Stimulated activated effector memory CD8-positive, alpha-beta T cell treated with anti-CD3 and anti-CD28 coated beads, Interleukin-12 subunit alpha, Interleukin-12 subunit beta, amount 100 ng/mL, for 72 hours (primary cell): Measurements from ENCODE around the gene ZNF736.
A peak's percentile ranks its signal among the peaks of the same experiment; 100 is the strongest.
"Not testable (repeated sequence)": the region's sequence is repeated elsewhere in the genome, so short reads cannot be mapped to it uniquely, and the experiment has no call there.

Source experiments
- ATAC-seq: fragments of 150-1000 bp; cut with Tn5 transposase; 2 replicates; pipeline ENCODE4 v1.10.0; 2021
- DNase-seq, 2 donors: peaks; one replicate each; pipeline ENCODE4 v3.0.0; 2021 to 2022; ENCODE audit warnings: low spot score in 2 of 2
- H3K27ac Mint-ChIP-seq: one replicate; pipeline ENCODE4 v1.8.0; 2022; ENCODE audit warnings: mild to moderate bottlenecking, mixed read lengths
- H3K36me3 Mint-ChIP-seq: one replicate; pipeline ENCODE4 v1.8.0; 2022; ENCODE audit warnings: mild to moderate bottlenecking, mixed read lengths
- H3K4me1 Mint-ChIP-seq: one replicate; pipeline ENCODE4 v1.8.0; 2022; ENCODE audit warnings: mixed read lengths
- H3K4me3 Mint-ChIP-seq: one replicate; pipeline ENCODE4 v1.8.0; 2022; ENCODE audit warnings: mild to moderate bottlenecking, mixed read lengths
- H3K9me3 Mint-ChIP-seq: one replicate; pipeline ENCODE4 v1.8.0; 2022; ENCODE audit warnings: mixed read lengths

Gene ZNF736

DNA sequence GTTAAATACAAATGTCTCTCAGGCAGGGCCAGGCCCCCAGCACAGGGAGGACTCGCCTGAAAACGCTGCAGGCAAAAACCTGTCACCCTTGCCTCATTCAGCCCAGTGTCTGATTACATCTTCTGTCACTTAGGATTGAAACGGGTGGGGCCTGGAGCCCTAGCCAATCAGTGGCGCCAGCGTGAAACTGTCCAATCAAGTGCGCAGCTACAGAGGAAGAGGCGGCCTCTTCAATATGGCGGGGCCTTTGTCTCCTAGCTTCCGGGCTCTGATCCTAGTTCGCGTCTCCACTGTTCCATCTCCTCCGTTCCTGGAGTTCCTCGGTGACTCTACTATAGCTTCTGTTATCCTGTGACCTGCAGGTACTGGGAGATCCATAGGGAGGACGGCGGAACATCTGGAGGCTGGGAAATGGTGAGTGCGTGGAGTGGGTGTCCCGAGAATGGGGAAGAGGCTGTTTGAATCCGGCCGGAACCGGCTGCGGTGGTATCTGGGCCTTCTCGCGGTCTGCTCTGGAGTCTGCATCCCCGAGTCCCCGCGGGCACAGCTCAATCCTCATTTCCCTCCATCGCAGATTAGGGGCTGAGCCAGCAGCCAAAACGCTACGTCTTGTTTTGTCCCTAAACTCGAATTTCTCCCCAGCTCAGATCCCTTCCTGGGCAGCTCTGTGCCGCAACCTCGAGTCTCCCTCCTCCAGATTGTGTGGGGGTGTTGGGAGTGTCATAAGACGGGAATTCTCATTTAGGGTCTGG is at the start of gene ZNF736:
Gene ZNF736, plus strand, starts transcription at position 222 of the 752 bp plus-strand sequence. Its CDS starts 190 bp downstream, at position 412.
- Mint-ChIP-seq H3K4me1 (peaks cover 13% of the 10 kb centered on the region), H3K4me3 (peak within 1 kb of the TSS; percentile 86), H3K27ac (peak within 1 kb of the TSS; percentile 97), H3K9me3 (no peaks in the 10 kb centered on the region), H3K36me3 (no peaks in the 10 kb centered on the region)
- ATAC-seq (peak; percentile 100), DNase-seq (peak; percentile 64 to 87)

GRCh38 chr7:64266341-64266919 is 47.3 kb upstream of the ZNF736 start:
- peaks cover 28% of the 10 kb centered on the region for H3K9me3 Mint-ChIP-seq
- no peak overlapping the region for H3K4me3 Mint-ChIP-seq
- H3K4me1 Mint-ChIP-seq = no peaks in the 10 kb centered on the region
- H3K27ac Mint-ChIP-seq = no peak overlapping the region
- no peaks in the 10 kb centered on the region for H3K36me3 Mint-ChIP-seq
- DNase-seq (no peak), ATAC-seq (no peak)

DNA sequence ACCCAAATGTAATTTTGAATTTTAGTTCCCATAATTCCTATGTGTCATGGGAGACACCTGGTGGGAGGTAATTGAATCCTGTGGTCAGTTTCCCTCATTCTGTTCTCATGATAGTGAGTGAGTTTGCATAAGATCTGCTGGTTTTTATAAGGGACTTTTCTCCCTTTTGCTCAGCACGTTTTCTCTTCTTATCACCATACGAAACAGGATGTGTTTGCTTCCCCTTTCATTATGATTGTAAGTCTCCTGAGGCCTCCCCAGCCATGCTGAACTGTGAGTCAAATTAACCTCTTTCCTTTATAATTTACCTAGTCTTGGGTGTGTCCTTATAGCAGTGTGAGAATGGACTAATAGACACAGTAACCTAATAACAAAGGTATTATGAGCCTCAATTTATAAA is 36.1 kb upstream of the ZNF736 start:
- no peak for ATAC-seq
- Mint-ChIP-seq H3K4me3 (no peak overlapping the region), H3K9me3 (peaks cover 4% of the 10 kb centered on the region), H3K36me3 (no peaks in the 10 kb centered on the region), H3K4me1 (no peaks in the 10 kb centered on the region), H3K27ac (no peak overlapping the region)
- DNase-seq = no peak

GRCh38 chr7:64294701-64295420 is 18.9 kb upstream of the ZNF736 start:
- no peaks in the 10 kb centered on the region for H3K36me3 Mint-ChIP-seq
- H3K27ac Mint-ChIP-seq = no peak overlapping the region
- H3K9me3 Mint-ChIP-seq = no peaks in the 10 kb centered on the region
- DNase-seq = peak in 1 of 2 donors; percentile 25
- no peaks in the 10 kb centered on the region for H3K4me1 Mint-ChIP-seq
- ATAC-seq = no peak
- H3K4me3 Mint-ChIP-seq = no peak overlapping the region

- not testable (repeated sequence) for H3K27ac Mint-ChIP-seq, H3K4me1 Mint-ChIP-seq, H3K9me3 Mint-ChIP-seq, H3K4me3 Mint-ChIP-seq, H3K36me3 Mint-ChIP-seq
- DNase-seq (peak in 1 of 2 donors; percentile 30), ATAC-seq (peak; percentile 84)
These were observed 16.3 kb upstream of the ZNF736 start for GRCh38 chr7:64297418-64297817.

DNA sequence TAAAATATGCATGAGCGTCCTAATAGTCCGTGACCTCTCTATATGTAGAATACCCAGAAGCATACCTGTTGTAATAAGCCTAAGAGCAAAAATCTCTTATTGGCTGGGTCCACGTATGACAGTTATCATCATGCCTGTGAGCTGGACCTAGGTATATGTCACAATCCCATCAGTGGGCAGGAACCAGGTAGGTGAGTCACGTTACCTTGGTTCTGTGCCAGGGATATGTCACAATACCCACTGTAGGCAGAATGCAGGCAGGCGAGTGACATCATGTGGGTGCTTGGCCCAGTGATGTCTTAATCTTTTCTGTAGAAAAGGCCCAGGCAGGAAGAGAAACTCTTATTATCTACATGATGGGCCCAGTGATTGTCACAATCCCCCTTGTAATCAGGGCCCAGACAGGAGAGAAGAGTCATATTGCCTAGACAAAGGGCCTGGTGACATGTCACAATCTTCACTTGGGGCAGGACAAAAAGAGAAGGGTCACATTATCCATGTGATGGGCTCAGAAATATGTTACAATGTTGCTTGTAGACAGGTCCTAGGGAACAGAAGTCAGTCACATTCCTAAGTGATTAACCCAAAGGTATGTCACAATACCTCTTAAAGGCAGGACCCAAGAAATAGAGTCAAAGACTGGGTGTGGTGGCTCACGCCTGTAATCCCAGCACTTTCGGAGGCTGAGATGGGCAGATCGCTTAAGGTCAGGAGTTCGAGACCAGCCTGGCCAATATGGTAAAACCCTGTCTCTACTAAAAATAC is 12.9 kb upstream of the ZNF736 start:
- no peak for ATAC-seq
- Mint-ChIP-seq H3K4me3 (no peak overlapping the region), H3K36me3 (no peaks in the 10 kb centered on the region), H3K9me3 (no peaks in the 10 kb centered on the region), H3K4me1 (no peaks in the 10 kb centered on the region), H3K27ac (no peak overlapping the region)
- DNase-seq = peak in 1 of 2 donors; percentile 17

DNA sequence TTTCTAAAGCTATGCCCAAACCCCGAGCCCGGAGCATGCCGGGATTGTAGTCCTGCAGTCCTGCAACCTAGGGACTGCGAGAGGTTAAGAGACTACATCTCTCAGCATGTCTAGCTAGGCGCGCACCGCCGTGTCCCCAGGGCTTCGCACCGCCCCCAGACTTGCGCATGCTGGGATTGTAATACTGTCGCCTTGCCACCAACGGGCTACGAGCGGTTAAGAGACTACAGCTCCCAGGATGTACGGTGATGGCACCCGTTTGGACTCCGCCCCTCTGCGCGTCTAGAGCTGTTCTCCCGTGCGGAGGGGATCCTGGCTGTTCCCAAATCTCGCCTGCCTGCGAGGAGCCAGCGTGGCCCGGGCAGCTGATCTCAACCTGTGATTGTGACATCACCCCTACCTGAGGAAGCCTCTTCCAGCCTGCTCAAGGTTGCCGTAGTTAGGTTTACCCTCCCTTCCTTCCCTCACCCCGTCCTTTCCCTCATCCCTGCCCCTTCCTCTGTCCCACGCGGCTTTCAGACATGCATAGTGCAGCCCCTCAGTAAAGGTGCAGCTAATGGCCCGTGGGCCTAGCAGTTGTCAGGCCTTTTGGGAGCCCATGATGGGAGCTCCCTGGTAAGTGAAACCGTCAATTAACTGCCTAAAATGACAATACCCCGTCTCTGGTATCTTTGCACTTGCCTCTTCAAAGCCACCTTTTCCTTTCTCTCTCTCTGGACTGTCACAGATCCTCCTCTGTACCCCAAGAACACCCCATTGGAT is 6.3 kb upstream of the ZNF736 start:
- Mint-ChIP-seq H3K27ac (peak overlapping the region; percentile 96), H3K9me3 (no peaks in the 10 kb centered on the region), H3K36me3 (peaks cover 12% of the 10 kb centered on the region), H3K4me1 (peaks cover 21% of the 10 kb centered on the region), H3K4me3 (peak overlapping the region; percentile 96)
- DNase-seq = peak; percentile 66 to 93
- ATAC-seq = peak; percentile 99

- H3K9me3 Mint-ChIP-seq = no peaks in the 10 kb centered on the region
- no peak for DNase-seq
- peak overlapping the region; percentile 96 for H3K27ac Mint-ChIP-seq
- peaks cover 12% of the 10 kb centered on the region for H3K36me3 Mint-ChIP-seq
- peaks cover 25% of the 10 kb centered on the region for H3K4me1 Mint-ChIP-seq
- no peak for ATAC-seq
- peak overlapping the region; percentile 96 for H3K4me3 Mint-ChIP-seq
These were observed 5.8 kb upstream of the ZNF736 start for GRCh38 chr7:64308016-64308270.

DNA sequence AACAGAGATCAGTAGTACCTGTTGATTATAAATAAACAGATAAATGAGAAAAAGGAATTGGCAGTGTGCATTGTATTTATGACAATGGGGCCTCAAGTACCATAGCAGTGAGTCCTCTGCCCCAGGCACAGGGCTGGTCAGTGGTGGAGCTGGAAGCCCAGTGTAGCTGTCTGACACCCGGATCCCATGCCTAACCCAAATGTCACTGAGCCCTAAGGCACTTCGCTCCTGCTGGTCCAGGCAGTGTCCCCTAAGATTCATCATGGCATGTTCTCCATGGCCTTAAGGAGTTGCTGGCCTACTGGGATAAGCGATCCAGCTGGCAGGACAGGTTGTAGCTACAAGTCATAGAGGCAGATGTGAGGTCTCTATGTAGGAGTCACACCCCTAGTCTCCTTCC is 3.3 kb upstream of the ZNF736 start:
- H3K36me3 Mint-ChIP-seq = peaks cover 12% of the 10 kb centered on the region
- H3K27ac Mint-ChIP-seq = no peak overlapping the region
- DNase-seq (peak in 1 of 2 donors; percentile 29), ATAC-seq (no peak)
- peaks cover 34% of the 10 kb centered on the region for H3K4me1 Mint-ChIP-seq
- no peaks in the 10 kb centered on the region for H3K9me3 Mint-ChIP-seq
- H3K4me3 Mint-ChIP-seq = no peak overlapping the region

DNA sequence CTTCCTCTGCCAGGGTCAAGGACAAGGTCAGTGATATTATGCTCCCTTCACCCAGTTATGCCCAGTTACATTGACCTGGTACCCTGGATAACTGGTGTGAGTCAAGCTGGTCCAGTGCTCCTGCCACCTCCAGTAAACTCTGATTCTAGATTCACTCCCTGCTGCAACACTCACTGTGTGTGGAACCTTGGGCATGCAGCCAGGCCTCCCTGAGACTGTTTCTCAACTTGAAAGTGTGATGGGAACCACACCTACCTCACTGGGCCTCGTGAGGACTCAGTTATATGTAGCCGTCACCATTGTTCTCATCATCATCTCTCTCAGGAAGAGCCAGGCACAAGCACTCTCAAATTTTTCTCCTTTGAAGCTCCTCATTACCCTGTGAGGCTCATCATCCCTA is 935 bp upstream of the ZNF736 start:
- no peaks in the 10 kb centered on the region for H3K9me3 Mint-ChIP-seq
- peaks cover 3% of the 10 kb centered on the region for H3K36me3 Mint-ChIP-seq
- no peak overlapping the region for H3K4me3 Mint-ChIP-seq
- no peak for ATAC-seq
- H3K4me1 Mint-ChIP-seq = peaks cover 16% of the 10 kb centered on the region
- peak overlapping the region; percentile 97 for H3K27ac Mint-ChIP-seq
- no peak for DNase-seq

GRCh38 chr7:64314566-64314965 is 805 bp downstream of the ZNF736 start:
- H3K27ac Mint-ChIP-seq = peak overlapping the region; percentile 97
- no peak for ATAC-seq
- DNase-seq = no peak
- H3K4me3 Mint-ChIP-seq = peak overlapping the region; percentile 86
- no peaks in the 10 kb centered on the region for H3K9me3 Mint-ChIP-seq
- peaks cover 1% of the 10 kb centered on the region for H3K36me3 Mint-ChIP-seq
- peaks cover 13% of the 10 kb centered on the region for H3K4me1 Mint-ChIP-seq

- H3K9me3 Mint-ChIP-seq, H3K36me3 Mint-ChIP-seq, H3K27ac Mint-ChIP-seq, DNase-seq, ATAC-seq: not testable (repeated sequence)
- H3K4me1 Mint-ChIP-seq = peaks cover 13% of the 10 kb centered on the region
- H3K4me3 Mint-ChIP-seq = peak overlapping the region; percentile 86
These were observed 2.4 kb downstream of the ZNF736 start for GRCh38 chr7:64316031-64316742.

DNA sequence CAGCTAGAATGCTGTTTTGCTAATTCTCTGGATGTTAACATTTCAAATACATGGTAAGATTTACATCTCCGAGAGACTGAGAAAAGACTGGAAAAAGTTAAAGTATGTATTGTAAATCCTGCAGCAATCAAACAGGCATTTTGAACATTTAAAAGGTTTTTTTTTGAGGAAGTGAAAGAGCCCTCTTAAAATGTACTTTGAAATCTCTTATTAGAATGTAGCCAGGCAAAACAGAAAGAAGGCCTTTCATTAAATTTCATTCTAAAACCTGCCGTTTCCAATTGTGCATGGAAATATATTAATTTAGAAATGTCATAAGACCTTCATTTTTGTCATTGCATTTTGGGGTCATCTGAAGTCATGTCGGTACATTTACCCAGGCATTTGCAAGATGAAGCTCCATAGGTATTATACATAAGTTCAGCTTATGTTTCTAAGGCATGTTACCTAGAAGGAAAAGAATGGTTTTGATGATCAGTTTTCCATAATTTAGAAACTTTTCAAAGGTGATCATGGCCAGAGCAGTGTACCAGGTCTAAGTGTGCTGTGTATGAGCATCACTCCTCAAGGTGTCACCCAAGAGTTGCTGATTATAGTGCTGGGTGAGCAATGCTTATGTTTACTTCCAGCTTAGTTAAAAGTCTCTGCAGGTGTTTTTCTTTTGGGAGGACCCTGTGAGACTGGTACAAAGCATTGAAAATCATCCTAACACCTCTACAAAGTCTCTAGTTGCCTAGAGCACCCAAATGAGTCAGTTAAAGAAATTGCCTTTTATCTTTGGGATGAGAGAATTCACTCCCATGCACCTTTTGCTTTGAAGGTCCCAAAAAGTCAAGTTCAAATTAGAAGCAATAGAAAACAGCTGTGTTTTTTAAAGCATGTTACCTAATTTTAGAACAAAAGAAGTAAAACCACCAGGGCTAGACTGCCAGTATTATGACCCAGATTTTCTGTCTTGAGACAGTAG is 7.1 kb downstream of the ZNF736 start:
- peak; percentile 45 for ATAC-seq
- peaks cover 9% of the 10 kb centered on the region for H3K36me3 Mint-ChIP-seq
- no peak overlapping the region for H3K27ac Mint-ChIP-seq
- peaks cover 2% of the 10 kb centered on the region for H3K9me3 Mint-ChIP-seq
- no peak overlapping the region for H3K4me3 Mint-ChIP-seq
- DNase-seq = no peak
- H3K4me1 Mint-ChIP-seq = no peaks in the 10 kb centered on the region
